ENCODE measurements around the gene GRIN2A. TPM values are rescaled to one million over a fixed set of nuclear protein-coding genes. Genes with fewer than 3 reads are reported as not detected.

The GRIN2A gene
- total and polyA plus RNA-seq, 2 of the 13 experiments (the other 11 are each of a cell fraction or from before 2014, with no cell fraction given), result not detected

GRCh38 chr16:9922441-9922840 lies 259.8 kb downstream of the GRIN2A start:
- FAIRE-seq, result no peak
- intact Hi-C loops (cut with micrococcal nuclease; ENCODE audit: unreplicated experiment) (no loop called here), in situ Hi-C loops (cut with HindIII; ENCODE audit: extremely low pct_ligation_motif_present, low pct_unique_long_range_greater_than_20kb) (no loop called here)
- Histone ChIP-seq H3K9me3 (ENCODE audit: low read length) (no peaks in the 10 kb centered on the region), H4K20me1 (ENCODE audit: insufficient read depth, low read length) (no peaks in the 10 kb centered on the region), H3K36me3 (replicated peaks in 1 of 2; ENCODE audit: control insufficient read depth in 1 of 2, insufficient read depth in 2 of 2, low read length in 2 of 2) (no peaks in the 10 kb centered on the region), H3K27me3 (ENCODE audit: control insufficient read depth in 1 of 2, insufficient read depth in 2 of 2, low read length in 2 of 2) (peaks cover 0 to 3% of the 10 kb centered on the region in 2 experiments; a peak in 2 of 5 replicates), H3K4me2 (ENCODE audit: low read depth, low read length) (no peak overlapping the region), H3K4me3 (replicated peaks in 1 of 3; ENCODE audit: insufficient read depth in 1 of 3, low read depth in 2 of 3, low read length in 3 of 3) (no peak overlapping the region), H2AFZ (ENCODE audit: low read length) (no peak overlapping the region), H3K79me2 (ENCODE audit: insufficient read depth, low read length) (no peaks in the 10 kb centered on the region), H3K27ac (ENCODE audit: extremely low read length, insufficient read depth, low read length) (no peak overlapping the region), H3K4me1 (ENCODE audit: insufficient read depth, low read length) (no peaks in the 10 kb centered on the region), H3K9ac (ENCODE audit: insufficient read depth, low read depth, low read length) (no peak overlapping the region)
- no TSS peak for BruUV-seq (replicated peaks)
- ChIA-PET CTCF (ENCODE audit: low intra/inter-chr PET ratio, low total read pairs) (no interaction called here), POLR2A (no interaction called here)
- 3% methylated on average over 4 of the region's 4 CpGs for WGBS (ENCODE audit: low lambda C conversion rate)
- no peak for ATAC-seq
- DNase-seq (ENCODE audit: low spot score), result no peak
- no peak for TF ChIP-seq DBP (CRISPR knock-in tag; IDR thresholded peaks at IDR 0.05; ENCODE audit: not compliant biosample characterization)
- no peak for TF ChIP-seq ESRRA (CRISPR knock-in tag; IDR thresholded peaks at IDR 0.05; ENCODE audit: low read depth)
- TF ChIP-seq FOXA3 (CRISPR knock-in tag; IDR thresholded peaks at IDR 0.05), result no peak
- TF ChIP-seq ELK4 (CRISPR knock-in tag; IDR thresholded peaks at IDR 0.05; ENCODE audit: borderline replicate concordance), result no peak
- TF ChIP-seq REST (IDR thresholded peaks at IDR 0.05; ENCODE audit: borderline replicate concordance in 1 of 2, low read depth in 1 of 2, low read length in 2 of 2), result no peak
- no peak for TF ChIP-seq ZFY (CRISPR knock-in tag; IDR thresholded peaks at IDR 0.05)
- no peak for TF ChIP-seq ZNF432 (CRISPR knock-in tag; IDR thresholded peaks at IDR 0.05; ENCODE audit: borderline replicate concordance)
- no peak for TF ChIP-seq RAD21 (CRISPR knock-in tag; IDR thresholded peaks at IDR 0.05)
- no peak for TF ChIP-seq CC2D1A (CRISPR knock-in tag; IDR thresholded peaks at IDR 0.05)
- TF ChIP-seq ZNF556 (CRISPR knock-in tag; IDR thresholded peaks at IDR 0.05; ENCODE audit: borderline replicate concordance), result no peak
- TF ChIP-seq SKIL (CRISPR knock-in tag; IDR thresholded peaks at IDR 0.05; ENCODE audit: borderline replicate concordance), result no peak
- TF ChIP-seq PRDM10 (CRISPR knock-in tag; IDR thresholded peaks at IDR 0.05; ENCODE audit: low read depth), result no peak
- TF ChIP-seq ZBTB1 (CRISPR knock-in tag; IDR thresholded peaks at IDR 0.05; ENCODE audit: borderline replicate concordance), result no peak

Data from HepG2 (cell line).